Mesenchymal stem cell (in vitro differentiated cells and primary cell): ENCODE results near the gene RAB8B.

Experiments used
- DNase-seq: peaks from one replicate; pipeline ENCODE4 v3.0.0-alpha.2; 2013
- H2AFZ ChIP-seq: one replicate; pipeline ENCODE4 v1.6.1; 2013; ENCODE audit warnings: low read depth, mild to moderate bottlenecking, control low read depth, inconsistent platforms, low read length, moderate library complexity
- H2AK5ac ChIP-seq: 2 replicates; pipeline ENCODE4 v1.6.1; 2013; ENCODE audit warnings: low read length, moderate library complexity, mild to moderate bottlenecking, inconsistent platforms; ENCODE audit not compliant: severe bottlenecking
- H2BK120ac ChIP-seq: one replicate; pipeline ENCODE4 v1.6.1; 2013; ENCODE audit warnings: low read depth, mild to moderate bottlenecking, inconsistent platforms, low read length, moderate library complexity
- H2BK12ac ChIP-seq, 2 experiments: one replicate each; pipeline ENCODE4 v1.6.1; 2013; ENCODE audit warnings: inconsistent platforms in 2 of 2, low read length in 2 of 2, mild to moderate bottlenecking in 2 of 2, moderate library complexity in 2 of 2, control low read depth in 1 of 2
- H2BK15ac ChIP-seq: one replicate; pipeline ENCODE4 v1.6.1; 2013; ENCODE audit warnings: mild to moderate bottlenecking, low read depth, inconsistent platforms; ENCODE audit not compliant: poor library complexity, severe bottlenecking
- H2BK5ac ChIP-seq: 2 replicates; pipeline ENCODE4 v1.6.1; 2013; ENCODE audit warnings: low read depth, mild to moderate bottlenecking, low read length, control low read depth, inconsistent platforms; ENCODE audit not compliant: poor library complexity, severe bottlenecking
- H3K14ac ChIP-seq, 2 experiments: one replicate each; pipeline ENCODE4 v1.6.1; 2013; ENCODE audit warnings: inconsistent platforms in 2 of 2, low read length in 2 of 2, control low read depth in 1 of 2, mild to moderate bottlenecking in 1 of 2, moderate library complexity in 1 of 2
- H3K18ac ChIP-seq, 2 experiments: one replicate each; pipeline ENCODE4 v1.6.1; 2013; ENCODE audit warnings: inconsistent platforms in 2 of 2, low read length in 2 of 2, control low read depth in 1 of 2, low read depth in 1 of 2, mild to moderate bottlenecking in 1 of 2
- H3K23ac ChIP-seq, 2 experiments: one replicate each; pipeline ENCODE4 v1.6.1; 2013; ENCODE audit warnings: inconsistent platforms in 2 of 2, low read length in 2 of 2, mild to moderate bottlenecking in 2 of 2, moderate library complexity in 2 of 2, control low read depth in 1 of 2
- H3K27ac ChIP-seq: 2 replicates; pipeline ENCODE4 v1.5.1; 2013; ENCODE audit warnings: mild to moderate bottlenecking, moderate library complexity, low read length, control low read depth, inconsistent platforms; ENCODE audit not compliant: poor library complexity, severe bottlenecking
- H3K27me3 ChIP-seq, 2 experiments: 2 replicates each; pipeline versions ENCODE4 v1.6.1 to v1.7.0; 2013; ENCODE audit warnings: low read length in 2 of 2, mild to moderate bottlenecking in 2 of 2, moderate library complexity in 2 of 2, control low read depth in 1 of 2, inconsistent platforms in 1 of 2; ENCODE audit not compliant: control insufficient read depth in 1 of 2, insufficient read depth in 1 of 2
- H3K36me3 ChIP-seq, 2 experiments: 2 replicates each; pipeline versions ENCODE4 v1.6.1 to v1.7.0; 2013; ENCODE audit warnings: low read length in 2 of 2, control low read depth in 1 of 2, inconsistent platforms in 1 of 2, low read depth in 1 of 2, mild to moderate bottlenecking in 1 of 2; ENCODE audit not compliant: insufficient read depth in 2 of 2, control insufficient read depth in 1 of 2
- H3K4ac ChIP-seq, 2 experiments: one replicate each; pipeline ENCODE4 v1.6.1; 2013; ENCODE audit warnings: inconsistent platforms in 2 of 2, low read length in 2 of 2, mild to moderate bottlenecking in 2 of 2, moderate library complexity in 2 of 2, control low read depth in 1 of 2, low read depth in 1 of 2
- H3K4me1 ChIP-seq: 2 replicates; pipeline ENCODE4 v1.6.1; 2013; ENCODE audit warnings: low read depth, low read length, control low read depth; ENCODE audit not compliant: control insufficient read depth, insufficient read depth
- H3K4me2 ChIP-seq: 2 replicates; pipeline ENCODE4 v1.6.1; 2013; ENCODE audit warnings: low read length, mild to moderate bottlenecking, inconsistent platforms; ENCODE audit not compliant: poor library complexity, severe bottlenecking
- H3K4me3 ChIP-seq, 2 experiments: 2 replicates each; pipeline versions ENCODE4 v1.5.1 to v1.7.0; 2013; ENCODE audit warnings: low read length in 2 of 2, mild to moderate bottlenecking in 2 of 2, control low read depth in 1 of 2, low read depth in 1 of 2; ENCODE audit not compliant: insufficient read depth in 1 of 2
- H3K79me1 ChIP-seq: replicated peaks from 2 replicates; pipeline ENCODE4 v1.6.1; 2013; ENCODE audit warnings: mild to moderate bottlenecking, control low read depth, low read length, inconsistent platforms; ENCODE audit not compliant: poor library complexity, severe bottlenecking
- H3K9ac ChIP-seq: 2 replicates; pipeline ENCODE4 v1.7.0; 2013; ENCODE audit warnings: mild to moderate bottlenecking, low read length, moderate library complexity
- H3K9me3 ChIP-seq: 2 replicates; pipeline ENCODE4 v1.7.0; 2013; ENCODE audit warnings: mild to moderate bottlenecking, low read length; ENCODE audit not compliant: control insufficient read depth
- H4K8ac ChIP-seq: one replicate; pipeline ENCODE4 v1.6.1; 2013; ENCODE audit warnings: inconsistent platforms, mild to moderate bottlenecking, low read length, moderate library complexity
- H4K91ac ChIP-seq: one replicate; pipeline ENCODE4 v1.6.1; 2013; ENCODE audit warnings: mild to moderate bottlenecking, low read length, inconsistent platforms
- WGBS: methylation state at CpG from one replicate; pipeline ENCODE4 v1.1.7; 2013; ENCODE audit warnings: mixed read lengths; 5-methylcytosine and 5-hydroxymethylcytosine counted together

The RAB8B gene

GRCh38 chr15:63306492-63307073, 117.2 kb downstream of the RAB8B start:
- Histone ChIP-seq H3K27me3 (no peaks in the 10 kb centered on the region), H2BK5ac (no peak overlapping the region), H4K91ac (no peak overlapping the region), H3K79me1 (peaks cover 2% of the 10 kb centered on the region), H3K27ac (no peak overlapping the region), H3K9me3 (no peaks in the 10 kb centered on the region), H2AK5ac (no peak overlapping the region), H3K4me2 (no peak overlapping the region), H3K23ac (no peak overlapping the region), H3K9ac (no peak overlapping the region), H2BK15ac (no peak overlapping the region), H3K4me1 (peaks cover 12% of the 10 kb centered on the region), H2AFZ (no peak overlapping the region), H3K18ac (no peak overlapping the region), H2BK12ac (no peak overlapping the region), H3K36me3 (peaks cover 15 to 69% of the 10 kb centered on the region in 2 experiments), H3K4ac (no peak overlapping the region), H4K8ac (no peak overlapping the region), H3K4me3 (no peak overlapping the region), H3K14ac (no peak overlapping the region), H2BK120ac (no peak overlapping the region)
- DNase-seq: no peak
- WGBS: 95% methylated on average over 5 of the region's 5 CpGs

GRCh38 chr15:63308491-63308890, 119.1 kb downstream of the RAB8B start:
- no peak overlapping the region for H3K4me3 ChIP-seq
- H2BK5ac ChIP-seq: no peak overlapping the region
- H2AFZ ChIP-seq: no peak overlapping the region
- H3K4me2 ChIP-seq: no peak overlapping the region
- H2BK120ac ChIP-seq: no peak overlapping the region
- no peak overlapping the region for H4K8ac ChIP-seq
- no peak overlapping the region for H3K18ac ChIP-seq
- no peak overlapping the region for H4K91ac ChIP-seq
- H2BK15ac ChIP-seq: no peak overlapping the region
- peaks cover 2% of the 10 kb centered on the region for H3K79me1 ChIP-seq
- H3K4me1 ChIP-seq: peaks cover 8% of the 10 kb centered on the region
- no peak overlapping the region for H3K27ac ChIP-seq
- H3K4ac ChIP-seq: no peak overlapping the region
- no peak overlapping the region for H2AK5ac ChIP-seq
- H3K9me3 ChIP-seq: no peaks in the 10 kb centered on the region
- H3K36me3 ChIP-seq: peaks cover 12 to 54% of the 10 kb centered on the region in 2 experiments
- no peak overlapping the region for H3K9ac ChIP-seq
- WGBS: 58% methylated on average over 2 of the region's 4 CpGs
- H3K14ac ChIP-seq: no peak overlapping the region
- H2BK12ac ChIP-seq: no peak overlapping the region
- no peak overlapping the region for H3K23ac ChIP-seq
- H3K27me3 ChIP-seq: no peaks in the 10 kb centered on the region
- DNase-seq: no peak

- H3K9ac ChIP-seq: no peak overlapping the region
- H3K4me1 ChIP-seq: peaks cover 8% of the 10 kb centered on the region
- no peaks in the 10 kb centered on the region for H3K27me3 ChIP-seq
- H3K36me3 ChIP-seq: peaks cover 8 to 49% of the 10 kb centered on the region in 2 experiments
- no peak overlapping the region for H2BK5ac ChIP-seq
- no peak overlapping the region for H3K27ac ChIP-seq
- H3K4ac ChIP-seq: no peak overlapping the region
- no peak overlapping the region for H3K18ac ChIP-seq
- no peak overlapping the region for H2AFZ ChIP-seq
- no peak overlapping the region for H3K14ac ChIP-seq
- H3K79me1 ChIP-seq: peaks cover 2% of the 10 kb centered on the region
- DNase-seq: no peak
- no CpG with 5 or more reads among the region's 2 CpGs for WGBS
- H2BK12ac ChIP-seq: no peak overlapping the region
- no peak overlapping the region for H3K23ac ChIP-seq
- no peak overlapping the region for H2AK5ac ChIP-seq
- no peaks in the 10 kb centered on the region for H3K9me3 ChIP-seq
- H3K4me2 ChIP-seq: no peak overlapping the region
- H3K4me3 ChIP-seq: no peak overlapping the region
- H2BK15ac ChIP-seq: no peak overlapping the region
- no peak overlapping the region for H4K8ac ChIP-seq
- no peak overlapping the region for H2BK120ac ChIP-seq
- H4K91ac ChIP-seq: no peak overlapping the region
These were observed 119.5 kb downstream of the RAB8B start for GRCh38 chr15:63308947-63309346.

- H3K23ac ChIP-seq: no peak overlapping the region
- WGBS: 97% methylated on average over 3 of the region's 3 CpGs
These were observed 121.2 kb downstream of the RAB8B start for GRCh38 chr15:63310646-63311045.

More at GRCh38 chr15:63310646-63311045, 121.2 kb downstream of the RAB8B start:
- Histone ChIP-seq H3K4me3 (no peak overlapping the region), H4K91ac (no peak overlapping the region), H2AK5ac (no peak overlapping the region), H2BK5ac (no peak overlapping the region), H2AFZ (no peak overlapping the region), H3K9me3 (no peaks in the 10 kb centered on the region), H3K4ac (no peak overlapping the region), H3K18ac (no peak overlapping the region), H3K9ac (no peak overlapping the region), H3K79me1 (peaks cover 2% of the 10 kb centered on the region), H4K8ac (no peak overlapping the region), H2BK15ac (no peak overlapping the region), H2BK120ac (no peak overlapping the region), H3K4me1 (peaks cover 8% of the 10 kb centered on the region), H3K36me3 (peaks cover 6 to 35% of the 10 kb centered on the region in 2 experiments), H3K4me2 (no peak overlapping the region), H3K14ac (no peak overlapping the region), H2BK12ac (no peak overlapping the region), H3K27me3 (no peaks in the 10 kb centered on the region), H3K27ac (no peak overlapping the region)
- no peak for DNase-seq
